Measurements from ENCODE around the gene CXCL5. TPM values are rescaled to one million over a fixed set of nuclear protein-coding genes. Genes with fewer than 3 reads are reported as not detected.

Gene CXCL5
- total and polyA plus RNA-seq, 2 of the 4 experiments (the other 2 are of a cell fraction), result 0.14 TPM; not detected in 1

DNA sequence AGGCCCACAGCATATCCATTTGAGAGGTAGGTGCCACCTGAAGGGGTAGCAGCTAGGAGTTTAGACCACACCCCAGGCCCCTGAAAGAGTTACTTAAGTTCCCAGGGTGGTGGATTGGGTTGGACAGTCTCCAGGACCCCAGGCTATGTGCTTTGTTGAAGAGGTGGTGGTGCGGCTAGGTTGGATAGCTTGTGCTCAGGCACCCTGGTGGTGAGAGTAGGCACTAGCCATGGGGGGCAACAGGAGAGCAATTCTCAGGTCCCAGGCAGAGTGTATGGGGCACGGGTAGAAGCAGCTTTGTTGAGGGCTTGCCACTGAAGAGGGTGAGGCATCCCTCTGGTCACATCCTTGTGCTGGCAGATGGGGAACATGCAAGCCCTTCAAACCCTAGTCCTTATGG lies 22.3 kb downstream of the CXCL5 start:
- ChIA-PET CTCF (interaction anchor here (1.0 kb wide), 1 partner anchor 314 kb away, joined by 4 read pairs; no protein-coding TSS in a partner anchor), POLR2A (ENCODE audit: unreplicated experiment) (no interaction called here)
- H3K9ac ChIP-seq (ENCODE audit: low read depth, low read length), result no peak overlapping the region
- H2BK15ac ChIP-seq (ENCODE audit: low read depth, low read length), result no peak overlapping the region
- no peak overlapping the region for H3K56ac ChIP-seq (ENCODE audit: extremely low read depth, insufficient read depth, low read length)
- H2BK20ac ChIP-seq (ENCODE audit: low read depth, low read length), result no peak overlapping the region
- H3K4me1 ChIP-seq (ENCODE audit: control insufficient read depth, insufficient read depth, low read length), result peaks cover 8% of the 10 kb centered on the region
- intact Hi-C loops (cut with micrococcal nuclease) (no loop called here), in situ Hi-C loops (cut with MboI; ENCODE audit: low sequenced_read_pairs) (no loop called here), dilution Hi-C loops (cut with HindIII; ENCODE audit: low sequenced_read_pairs, unreplicated experiment) (no loop called here)
- no peak overlapping the region for H3K27ac ChIP-seq (ENCODE audit: insufficient read depth, low read length)
- H3K14ac ChIP-seq (replicated peaks; ENCODE audit: low read depth, low read length), result no peak overlapping the region
- H3K9me3 ChIP-seq (ENCODE audit: control insufficient read depth, insufficient read depth, low read length), result 0 out of 2 replicates have a peak, but pooled peaks cover 2% of the 10 kb centered on the region
- H3K4me3 ChIP-seq (ENCODE audit: insufficient read depth, low read depth, low read length), result no peak overlapping the region
- H4K5ac ChIP-seq (ENCODE audit: low read depth, low read length), result no peak overlapping the region
- no peak for ATAC-seq (ENCODE audit: low read depth)
- no peak for DNase-seq
- TF ChIP-seq RFX5 (IDR thresholded peaks at IDR 0.05; ENCODE audit: low read depth, low read length), result no peak
- TF ChIP-seq RAD21 (IDR thresholded peaks at IDR 0.05; ENCODE audit: low read length), result no peak
- TF ChIP-seq MAFK (IDR thresholded peaks at IDR 0.05; ENCODE audit: low read depth, low read length), result no peak
- no peak for TF ChIP-seq POLR2A (IDR thresholded peaks at IDR 0.05; ENCODE audit: low read depth, low read length)
- no peak for TF ChIP-seq SMC3 (IDR thresholded peaks at IDR 0.05; ENCODE audit: low read depth, low read length)
- TF ChIP-seq, protein P1, sequence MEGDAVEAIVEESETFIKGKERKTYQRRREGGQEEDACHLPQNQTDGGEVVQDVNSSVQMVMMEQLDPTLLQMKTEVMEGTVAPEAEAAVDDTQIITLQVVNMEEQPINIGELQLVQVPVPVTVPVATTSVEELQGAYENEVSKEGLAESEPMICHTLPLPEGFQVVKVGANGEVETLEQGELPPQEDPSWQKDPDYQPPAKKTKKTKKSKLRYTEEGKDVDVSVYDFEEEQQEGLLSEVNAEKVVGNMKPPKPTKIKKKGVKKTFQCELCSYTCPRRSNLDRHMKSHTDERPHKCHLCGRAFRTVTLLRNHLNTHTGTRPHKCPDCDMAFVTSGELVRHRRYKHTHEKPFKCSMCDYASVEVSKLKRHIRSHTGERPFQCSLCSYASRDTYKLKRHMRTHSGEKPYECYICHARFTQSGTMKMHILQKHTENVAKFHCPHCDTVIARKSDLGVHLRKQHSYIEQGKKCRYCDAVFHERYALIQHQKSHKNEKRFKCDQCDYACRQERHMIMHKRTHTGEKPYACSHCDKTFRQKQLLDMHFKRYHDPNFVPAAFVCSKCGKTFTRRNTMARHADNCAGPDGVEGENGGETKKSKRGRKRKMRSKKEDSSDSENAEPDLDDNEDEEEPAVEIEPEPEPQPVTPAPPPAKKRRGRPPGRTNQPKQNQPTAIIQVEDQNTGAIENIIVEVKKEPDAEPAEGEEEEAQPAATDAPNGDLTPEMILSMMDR (conservative IDR thresholded peaks at IDR 0.05; ENCODE audit: low read depth, low read length), result no peak
- no peak for TF ChIP-seq CEBPB (IDR thresholded peaks at IDR 0.05; ENCODE audit: low read depth, low read length)
- no peak for TF ChIP-seq BHLHE40 (IDR thresholded peaks at IDR 0.05; ENCODE audit: low read depth, low read length)
- TF ChIP-seq MAZ (IDR thresholded peaks at IDR 0.05; ENCODE audit: borderline replicate concordance, low read depth, low read length), result no peak
- TF ChIP-seq CHD1 (IDR thresholded peaks at IDR 0.05; ENCODE audit: low read depth, low read length), result no peak
- no peak for TF ChIP-seq NFE2L2 (IDR thresholded peaks at IDR 0.05; ENCODE audit: low read depth, low read length)
- no peak for TF ChIP-seq USF2 (IDR thresholded peaks at IDR 0.05; ENCODE audit: low read depth, low read length)
- BruUV-seq (replicated peaks), result no TSS peak
- no peak overlapping the region for H2BK5ac ChIP-seq (ENCODE audit: low read depth, low read length, poor library complexity, severe bottlenecking)
- no peak overlapping the region for H3K4me2 ChIP-seq (ENCODE audit: low read depth, low read length)
- no peaks in the 10 kb centered on the region for H3K27me3 ChIP-seq (ENCODE audit: control insufficient read depth, insufficient read depth, low read length)
- no peak overlapping the region for H3K18ac ChIP-seq (ENCODE audit: low read depth, low read length)
- no peaks in the 10 kb centered on the region for H3K79me1 ChIP-seq (ENCODE audit: low read depth in 1 of 2, low read length in 2 of 2)
- H2AK9ac ChIP-seq (replicated peaks; ENCODE audit: low read depth, low read length, poor library complexity), result no peak overlapping the region
- WGBS, 2 experiments (ENCODE audit: extremely low coverage in 2 of 2, insufficient read length in 1 of 2), result no CpG with 5 or more reads among the region's 2 CpGs
- H2AFZ ChIP-seq (replicated peaks; ENCODE audit: low read length, poor library complexity), result peak overlapping the region; percentile 1
- no peak overlapping the region for H2BK120ac ChIP-seq (ENCODE audit: low read depth, low read length)
- no peak overlapping the region for H4K8ac ChIP-seq (ENCODE audit: low read depth in 2 of 2, low read length in 2 of 2)
- no peak overlapping the region for H3K4ac ChIP-seq (ENCODE audit: low read depth, low read length)
- H4K91ac ChIP-seq (ENCODE audit: insufficient read depth, low read depth, low read length), result no peak overlapping the region
- no peak overlapping the region for H2AK5ac ChIP-seq (ENCODE audit: low read depth, low read length)
- no peaks in the 10 kb centered on the region for H4K20me1 ChIP-seq (ENCODE audit: insufficient read depth, low read length)
- no peak overlapping the region for H3K23ac ChIP-seq (ENCODE audit: low read depth, low read length)
- H3K36me3 ChIP-seq (ENCODE audit: control insufficient read depth, insufficient read depth, low read length), result no peaks in the 10 kb centered on the region
- peaks cover 2% of the 10 kb centered on the region for H3K9me1 ChIP-seq (ENCODE audit: insufficient read depth, low read length)
